ENCODE measurements around the gene USP17L28. TPM values are rescaled to one million over a fixed set of nuclear protein-coding genes. Genes with fewer than 3 reads are reported as not detected.

USP17L28 gene, protein sequence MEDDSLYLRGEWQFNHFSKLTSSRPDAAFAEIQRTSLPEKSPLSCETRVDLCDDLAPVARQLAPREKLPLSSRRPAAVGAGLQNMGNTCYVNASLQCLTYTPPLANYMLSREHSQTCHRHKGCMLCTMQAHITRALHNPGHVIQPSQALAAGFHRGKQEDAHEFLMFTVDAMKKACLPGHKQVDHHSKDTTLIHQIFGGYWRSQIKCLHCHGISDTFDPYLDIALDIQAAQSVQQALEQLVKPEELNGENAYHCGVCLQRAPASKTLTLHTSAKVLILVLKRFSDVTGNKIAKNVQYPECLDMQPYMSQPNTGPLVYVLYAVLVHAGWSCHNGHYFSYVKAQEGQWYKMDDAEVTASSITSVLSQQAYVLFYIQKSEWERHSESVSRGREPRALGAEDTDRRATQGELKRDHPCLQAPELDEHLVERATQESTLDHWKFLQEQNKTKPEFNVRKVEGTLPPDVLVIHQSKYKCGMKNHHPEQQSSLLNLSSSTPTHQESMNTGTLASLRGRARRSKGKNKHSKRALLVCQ
- not detected in 5 replicates for total RNA-seq (2022; extraction: Qiagen RNA extraction; ENCODE audit: low read depth)

DNA sequence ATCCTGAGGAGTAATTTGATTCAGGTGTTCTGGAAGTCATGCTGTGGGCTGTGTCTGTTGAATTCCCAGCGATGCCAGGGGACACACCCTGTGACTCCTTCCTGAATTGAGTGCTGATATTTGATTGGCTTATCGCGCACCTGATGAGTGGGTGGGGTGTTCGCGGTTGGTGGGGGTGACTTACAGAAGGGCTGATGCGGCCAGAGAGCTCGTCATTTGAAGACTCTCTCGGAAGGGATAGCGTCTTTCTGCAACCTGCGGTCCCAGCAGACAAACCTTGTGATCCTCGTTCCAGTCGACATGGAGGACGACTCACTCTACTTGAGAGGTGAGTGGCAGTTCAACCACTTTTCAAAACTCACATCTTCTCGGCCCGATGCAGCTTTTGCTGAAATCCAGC, at the start of gene USP17L28:
Gene USP17L28 (plus strand): TSS at position 301 of the 400 bp plus-strand sequence. CDS start 0 bp downstream, at position 301.

DNA sequence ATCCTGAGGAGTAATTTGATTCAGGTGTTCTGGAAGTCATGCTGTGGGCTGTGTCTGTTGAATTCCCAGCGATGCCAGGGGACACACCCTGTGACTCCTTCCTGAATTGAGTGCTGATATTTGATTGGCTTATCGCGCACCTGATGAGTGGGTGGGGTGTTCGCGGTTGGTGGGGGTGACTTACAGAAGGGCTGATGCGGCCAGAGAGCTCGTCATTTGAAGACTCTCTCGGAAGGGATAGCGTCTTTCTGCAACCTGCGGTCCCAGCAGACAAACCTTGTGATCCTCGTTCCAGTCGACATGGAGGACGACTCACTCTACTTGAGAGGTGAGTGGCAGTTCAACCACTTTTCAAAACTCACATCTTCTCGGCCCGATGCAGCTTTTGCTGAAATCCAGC, 23.8 kb upstream of the USP17L28 start, which contains the start of gene USP17L24:
Gene USP17L24 (plus strand): TSS at position 301 of the 400 bp plus-strand sequence. CDS start 0 bp downstream, at position 301.

DNA sequence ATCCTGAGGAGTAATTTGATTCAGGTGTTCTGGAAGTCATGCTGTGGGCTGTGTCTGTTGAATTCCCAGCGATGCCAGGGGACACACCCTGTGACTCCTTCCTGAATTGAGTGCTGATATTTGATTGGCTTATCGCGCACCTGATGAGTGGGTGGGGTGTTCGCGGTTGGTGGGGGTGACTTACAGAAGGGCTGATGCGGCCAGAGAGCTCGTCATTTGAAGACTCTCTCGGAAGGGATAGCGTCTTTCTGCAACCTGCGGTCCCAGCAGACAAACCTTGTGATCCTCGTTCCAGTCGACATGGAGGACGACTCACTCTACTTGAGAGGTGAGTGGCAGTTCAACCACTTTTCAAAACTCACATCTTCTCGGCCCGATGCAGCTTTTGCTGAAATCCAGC, 19.1 kb upstream of the USP17L28 start, which contains the start of gene USP17L25:
Gene USP17L25 (plus strand): TSS at position 301 of the 400 bp plus-strand sequence. CDS start 0 bp downstream, at position 301.

DNA sequence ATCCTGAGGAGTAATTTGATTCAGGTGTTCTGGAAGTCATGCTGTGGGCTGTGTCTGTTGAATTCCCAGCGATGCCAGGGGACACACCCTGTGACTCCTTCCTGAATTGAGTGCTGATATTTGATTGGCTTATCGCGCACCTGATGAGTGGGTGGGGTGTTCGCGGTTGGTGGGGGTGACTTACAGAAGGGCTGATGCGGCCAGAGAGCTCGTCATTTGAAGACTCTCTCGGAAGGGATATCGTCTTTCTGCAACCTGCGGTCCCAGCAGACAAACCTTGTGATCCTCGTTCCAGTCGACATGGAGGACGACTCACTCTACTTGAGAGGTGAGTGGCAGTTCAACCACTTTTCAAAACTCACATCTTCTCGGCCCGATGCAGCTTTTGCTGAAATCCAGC, 14.3 kb upstream of the USP17L28 start, which contains the start of gene USP17L26:
Gene USP17L26 (plus strand): TSS at position 301 of the 400 bp plus-strand sequence. CDS start 0 bp downstream, at position 301.

DNA sequence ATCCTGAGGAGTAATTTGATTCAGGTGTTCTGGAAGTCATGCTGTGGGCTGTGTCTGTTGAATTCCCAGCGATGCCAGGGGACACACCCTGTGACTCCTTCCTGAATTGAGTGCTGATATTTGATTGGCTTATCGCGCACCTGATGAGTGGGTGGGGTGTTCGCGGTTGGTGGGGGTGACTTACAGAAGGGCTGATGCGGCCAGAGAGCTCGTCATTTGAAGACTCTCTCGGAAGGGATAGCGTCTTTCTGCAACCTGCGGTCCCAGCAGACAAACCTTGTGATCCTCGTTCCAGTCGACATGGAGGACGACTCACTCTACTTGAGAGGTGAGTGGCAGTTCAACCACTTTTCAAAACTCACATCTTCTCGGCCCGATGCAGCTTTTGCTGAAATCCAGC, 9.6 kb upstream of the USP17L28 start, which contains the start of gene USP17L5:
Gene USP17L5 (plus strand): TSS at position 301 of the 400 bp plus-strand sequence. CDS start 0 bp downstream, at position 301.

DNA sequence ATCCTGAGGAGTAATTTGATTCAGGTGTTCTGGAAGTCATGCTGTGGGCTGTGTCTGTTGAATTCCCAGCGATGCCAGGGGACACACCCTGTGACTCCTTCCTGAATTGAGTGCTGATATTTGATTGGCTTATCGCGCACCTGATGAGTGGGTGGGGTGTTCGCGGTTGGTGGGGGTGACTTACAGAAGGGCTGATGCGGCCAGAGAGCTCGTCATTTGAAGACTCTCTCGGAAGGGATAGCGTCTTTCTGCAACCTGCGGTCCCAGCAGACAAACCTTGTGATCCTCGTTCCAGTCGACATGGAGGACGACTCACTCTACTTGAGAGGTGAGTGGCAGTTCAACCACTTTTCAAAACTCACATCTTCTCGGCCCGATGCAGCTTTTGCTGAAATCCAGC, 4.8 kb upstream of the USP17L28 start, which contains the start of gene USP17L27:
Gene USP17L27 (plus strand): TSS at position 301 of the 400 bp plus-strand sequence. CDS start 0 bp downstream, at position 301.

DNA sequence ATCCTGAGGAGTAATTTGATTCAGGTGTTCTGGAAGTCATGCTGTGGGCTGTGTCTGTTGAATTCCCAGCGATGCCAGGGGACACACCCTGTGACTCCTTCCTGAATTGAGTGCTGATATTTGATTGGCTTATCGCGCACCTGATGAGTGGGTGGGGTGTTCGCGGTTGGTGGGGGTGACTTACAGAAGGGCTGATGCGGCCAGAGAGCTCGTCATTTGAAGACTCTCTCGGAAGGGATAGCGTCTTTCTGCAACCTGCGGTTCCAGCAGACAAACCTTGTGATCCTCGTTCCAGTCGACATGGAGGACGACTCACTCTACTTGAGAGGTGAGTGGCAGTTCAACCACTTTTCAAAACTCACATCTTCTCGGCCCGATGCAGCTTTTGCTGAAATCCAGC, 4.6 kb downstream of the USP17L28 start, which contains the start of gene USP17L29:
Gene USP17L29 (plus strand): TSS at position 301 of the 400 bp plus-strand sequence. CDS start 0 bp downstream, at position 301.

DNA sequence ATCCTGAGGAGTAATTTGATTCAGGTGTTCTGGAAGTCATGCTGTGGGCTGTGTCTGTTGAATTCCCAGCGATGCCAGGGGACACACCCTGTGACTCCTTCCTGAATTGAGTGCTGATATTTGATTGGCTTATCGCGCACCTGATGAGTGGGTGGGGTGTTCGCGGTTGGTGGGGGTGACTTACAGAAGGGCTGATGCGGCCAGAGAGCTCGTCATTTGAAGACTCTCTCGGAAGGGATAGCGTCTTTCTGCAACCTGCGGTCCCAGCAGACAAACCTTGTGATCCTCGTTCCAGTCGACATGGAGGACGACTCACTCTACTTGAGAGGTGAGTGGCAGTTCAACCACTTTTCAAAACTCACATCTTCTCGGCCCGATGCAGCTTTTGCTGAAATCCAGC, 14.1 kb downstream of the USP17L28 start, which contains the start of gene USP17L30:
Gene USP17L30 (plus strand): TSS at position 301 of the 400 bp plus-strand sequence. CDS start 0 bp downstream, at position 301.

Other genes starting within 250 kb of the USP17L28 start
- gene FAM90A26, start 178.5 kb upstream of the USP17L28 start, total RNA-seq (2022; extraction: Qiagen RNA extraction; ENCODE audit: low read depth), result 0.08 TPM in 1 of 5 replicates, not detected in the others
- not detected in 5 replicates for gene USP17L10, start 138.2 kb upstream of the USP17L28 start, total RNA-seq (2022; extraction: Qiagen RNA extraction; ENCODE audit: low read depth)
- not detected in 5 replicates for gene USP17L11, start 133.5 kb upstream of the USP17L28 start, total RNA-seq (2022; extraction: Qiagen RNA extraction; ENCODE audit: low read depth)
- gene USP17L12, start 128.7 kb upstream of the USP17L28 start, total RNA-seq (2022; extraction: Qiagen RNA extraction; ENCODE audit: low read depth), result not detected in 5 replicates
- not detected in 5 replicates for gene USP17L13, start 124.0 kb upstream of the USP17L28 start, total RNA-seq (2022; extraction: Qiagen RNA extraction; ENCODE audit: low read depth)
- gene USP17L15, start 114.5 kb upstream of the USP17L28 start, total RNA-seq (2022; extraction: Qiagen RNA extraction; ENCODE audit: low read depth), result not detected in 5 replicates
- gene USP17L17, start 105.0 kb upstream of the USP17L28 start, total RNA-seq (2022; extraction: Qiagen RNA extraction; ENCODE audit: low read depth), result not detected in 5 replicates
- gene USP17L18, start 100.3 kb upstream of the USP17L28 start, total RNA-seq (2022; extraction: Qiagen RNA extraction; ENCODE audit: low read depth), result not detected in 5 replicates
- gene USP17L19, start 95.5 kb upstream of the USP17L28 start, total RNA-seq (2022; extraction: Qiagen RNA extraction; ENCODE audit: low read depth), result not detected in 5 replicates
- not detected in 5 replicates for gene USP17L20, start 90.8 kb upstream of the USP17L28 start, total RNA-seq (2022; extraction: Qiagen RNA extraction; ENCODE audit: low read depth)
- gene USP17L21, start 86.0 kb upstream of the USP17L28 start, total RNA-seq (2022; extraction: Qiagen RNA extraction; ENCODE audit: low read depth), result not detected in 5 replicates
- not detected in 5 replicates for gene USP17L22, start 81.3 kb upstream of the USP17L28 start, total RNA-seq (2022; extraction: Qiagen RNA extraction; ENCODE audit: low read depth)
- gene USP17L24, start 23.7 kb upstream of the USP17L28 start, total RNA-seq (2022; extraction: Qiagen RNA extraction; ENCODE audit: low read depth), result not detected in 5 replicates
- not detected in 5 replicates for gene USP17L25, start 19.0 kb upstream of the USP17L28 start, total RNA-seq (2022; extraction: Qiagen RNA extraction; ENCODE audit: low read depth)
- gene USP17L26, start 14.2 kb upstream of the USP17L28 start, total RNA-seq (2022; extraction: Qiagen RNA extraction; ENCODE audit: low read depth), result not detected in 5 replicates
- not detected in 5 replicates for gene USP17L5, start 9.5 kb upstream of the USP17L28 start, total RNA-seq (2022; extraction: Qiagen RNA extraction; ENCODE audit: low read depth)
- gene USP17L27, start 4.7 kb upstream of the USP17L28 start, total RNA-seq (2022; extraction: Qiagen RNA extraction; ENCODE audit: low read depth), result not detected in 5 replicates
- not detected in 5 replicates for gene USP17L29, start 4.7 kb downstream of the USP17L28 start, total RNA-seq (2022; extraction: Qiagen RNA extraction; ENCODE audit: low read depth)
- not detected in 5 replicates for gene USP17L30, start 14.2 kb downstream of the USP17L28 start, total RNA-seq (2022; extraction: Qiagen RNA extraction; ENCODE audit: low read depth)
- gene DEFB131A, start 95.5 kb downstream of the USP17L28 start, total RNA-seq (2022; extraction: Qiagen RNA extraction; ENCODE audit: low read depth), result not detected in 5 replicates

Measured in A549 treated with GW870086 at 1 μM for 4 hours (cell line).